ENCODE results near the gene MAP2K7.

DNA sequence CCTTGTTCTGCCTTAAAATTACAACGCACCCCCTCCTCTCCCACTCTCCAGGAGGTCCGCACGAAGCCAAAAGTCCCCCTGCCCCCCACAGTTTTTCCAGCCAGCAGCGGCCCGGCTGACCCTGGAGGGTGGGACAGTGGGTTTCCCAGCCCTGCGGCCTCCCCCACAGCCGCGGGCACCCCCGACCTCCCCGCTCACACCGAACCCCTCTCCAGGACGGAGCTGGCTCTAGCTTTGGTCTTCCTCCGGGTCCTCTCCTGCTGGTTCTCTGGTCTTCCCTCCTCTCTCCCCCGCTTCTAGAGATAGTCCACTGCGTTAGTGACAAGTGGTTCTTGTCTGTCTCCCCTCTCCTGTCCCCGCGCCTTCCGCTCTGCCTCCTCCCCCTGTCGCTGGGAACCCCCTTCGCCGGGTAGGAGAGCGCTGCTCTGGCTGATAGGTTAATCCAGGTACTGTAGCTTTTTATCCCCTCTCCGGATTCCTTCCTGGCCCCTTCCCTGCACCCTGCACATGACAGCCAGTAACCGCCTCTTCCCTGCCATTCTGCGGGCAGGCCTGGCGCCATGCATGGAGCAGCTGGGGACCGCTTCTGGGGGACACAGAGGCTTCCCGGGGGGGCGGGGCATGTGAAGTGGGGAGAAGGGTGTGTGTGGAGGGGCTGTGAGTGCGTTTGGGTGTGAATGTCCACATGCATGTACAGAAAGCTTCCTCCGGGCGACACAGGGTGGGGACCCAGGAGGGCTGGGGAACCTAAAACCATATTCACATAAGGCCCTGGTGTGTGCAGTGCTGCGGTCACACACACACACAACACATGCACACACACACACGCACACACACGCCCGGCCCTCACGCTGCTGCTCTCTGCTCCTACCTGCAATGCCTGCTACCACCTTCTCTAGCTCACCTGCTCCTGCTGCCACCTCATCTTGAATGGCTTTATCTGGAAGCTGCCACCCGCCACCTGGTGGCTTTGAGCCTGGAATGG is 46.7 kb upstream of the MAP2K7 start:
- no peak for TF ChIP-seq CTCF (conservative IDR thresholded peaks at IDR 0.05)
- TF ChIP-seq EZH2 (IDR thresholded peaks at IDR 0.05; ENCODE audit: low read depth): no peak
